GM19372 (cell line): Measurements from ENCODE around the gene IGSF6.
"Not testable (repeated sequence)": the region's sequence is repeated elsewhere in the genome, so short reads cannot be mapped to it uniquely, and the experiment has no call there.

ENCODE experiments used
- ATAC-seq: cut with Tn5 transposase; IDR thresholded peaks from one replicate; pipeline ENCODE4 v1.9.1; 2021; ENCODE audit warnings: mild to moderate bottlenecking, low read depth, moderate library complexity; ENCODE audit not compliant: unreplicated experiment

Gene IGSF6, protein sequence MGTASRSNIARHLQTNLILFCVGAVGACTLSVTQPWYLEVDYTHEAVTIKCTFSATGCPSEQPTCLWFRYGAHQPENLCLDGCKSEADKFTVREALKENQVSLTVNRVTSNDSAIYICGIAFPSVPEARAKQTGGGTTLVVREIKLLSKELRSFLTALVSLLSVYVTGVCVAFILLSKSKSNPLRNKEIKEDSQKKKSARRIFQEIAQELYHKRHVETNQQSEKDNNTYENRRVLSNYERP

GRCh38 chr16:21652453-21652852 lies at the start of gene IGSF6:
IGSF6 (minus strand) TSS chr16:21652608; CDS start chr16:21652598, 10 bp downstream.
- no peak for ATAC-seq

GRCh38 chr16:21701271-21701670 lies 48.9 kb upstream of the IGSF6 start:
- no peak for ATAC-seq

DNA sequence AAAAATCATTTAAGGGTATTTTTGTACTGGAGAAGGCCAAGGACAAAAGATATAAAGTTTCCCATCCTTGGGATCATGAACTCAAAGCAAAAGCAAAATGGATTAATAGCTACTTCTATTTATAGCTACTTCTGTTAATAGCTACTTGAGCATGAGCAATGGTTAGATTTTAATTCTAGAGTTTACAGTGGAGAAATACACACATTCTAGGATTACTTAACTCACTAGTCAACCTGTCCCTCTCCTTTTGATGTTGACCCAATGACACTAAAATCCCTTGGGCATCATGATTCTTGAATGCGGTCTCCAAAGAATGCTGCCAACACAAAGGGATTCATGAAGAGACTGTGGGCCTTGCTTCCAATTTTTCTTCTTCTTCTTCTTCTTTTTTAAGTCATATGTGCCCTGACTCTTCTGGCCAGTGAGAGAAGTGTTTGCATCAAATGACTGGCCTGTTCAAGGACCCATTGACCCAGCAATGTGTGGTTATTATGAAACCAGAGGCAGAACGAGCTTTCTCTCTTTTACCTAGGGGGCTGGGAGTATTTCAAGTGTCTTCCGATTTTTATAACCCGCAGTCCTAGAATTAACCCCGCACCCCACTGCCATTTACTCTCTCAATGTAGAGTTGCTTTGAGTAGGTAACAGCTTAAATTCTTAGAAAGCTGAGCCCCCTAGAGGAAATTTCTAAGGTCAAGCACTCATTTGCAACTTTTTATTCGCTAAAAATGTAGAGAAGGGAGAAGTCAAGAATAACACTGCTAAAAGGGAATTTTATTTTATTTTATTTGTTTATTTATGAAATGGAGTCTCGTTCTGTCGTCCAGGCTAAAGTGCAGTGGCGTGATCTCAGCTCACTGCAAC lies 46.0 kb upstream of the IGSF6 start:
- ATAC-seq: no peak

GRCh38 chr16:21697032-21697431 lies 44.6 kb upstream of the IGSF6 start:
- no peak for ATAC-seq

DNA sequence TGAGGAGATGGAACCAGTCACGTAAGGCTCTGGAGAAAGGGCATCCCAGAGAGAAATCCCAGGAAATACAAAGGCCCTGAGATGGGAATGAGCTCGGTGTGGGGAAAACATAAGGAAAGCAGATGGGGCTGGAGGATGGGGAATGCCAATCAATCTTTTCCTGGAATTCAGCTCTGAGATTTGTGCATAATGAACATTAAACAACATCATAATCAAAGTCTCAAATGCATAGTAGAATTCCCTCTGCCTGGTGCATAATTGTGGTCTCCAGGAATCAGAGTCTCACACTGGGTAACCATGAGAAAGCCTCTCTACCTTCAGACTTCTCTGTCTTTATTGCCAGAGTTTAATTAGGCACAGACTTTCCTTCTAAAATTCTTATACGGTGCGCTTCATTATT lies 42.2 kb upstream of the IGSF6 start:
- no peak for ATAC-seq

DNA sequence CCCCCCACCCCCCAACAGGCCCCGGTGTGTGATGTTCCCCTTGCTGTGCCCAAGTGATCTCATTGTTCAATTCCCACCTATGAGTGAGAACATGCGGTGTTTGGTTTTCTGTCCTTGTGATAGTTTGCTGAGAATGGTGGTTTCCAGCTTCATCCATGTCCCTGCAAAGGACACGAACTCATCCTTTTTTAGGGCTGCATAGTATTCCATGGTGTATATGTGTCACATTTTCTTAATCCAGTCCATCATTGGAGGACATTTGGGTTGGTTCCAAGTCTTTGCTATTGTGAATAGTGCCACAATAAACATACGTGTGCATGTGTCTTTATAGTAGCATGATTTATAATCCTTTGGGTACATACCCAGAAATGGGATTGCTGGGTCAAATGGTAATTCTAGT lies 38.6 kb upstream of the IGSF6 start:
- ATAC-seq: not testable (repeated sequence)

- ATAC-seq: no peak
Observed at GRCh38 chr16:21689107-21689506, 36.7 kb upstream of the IGSF6 start.

- ATAC-seq: no peak
Observed at GRCh38 chr16:21685034-21685455, 32.6 kb upstream of the IGSF6 start.

GRCh38 chr16:21684199-21684598 lies 31.8 kb upstream of the IGSF6 start:
- ATAC-seq: no peak

GRCh38 chr16:21683184-21683583 lies 30.8 kb upstream of the IGSF6 start:
- ATAC-seq: no peak

DNA sequence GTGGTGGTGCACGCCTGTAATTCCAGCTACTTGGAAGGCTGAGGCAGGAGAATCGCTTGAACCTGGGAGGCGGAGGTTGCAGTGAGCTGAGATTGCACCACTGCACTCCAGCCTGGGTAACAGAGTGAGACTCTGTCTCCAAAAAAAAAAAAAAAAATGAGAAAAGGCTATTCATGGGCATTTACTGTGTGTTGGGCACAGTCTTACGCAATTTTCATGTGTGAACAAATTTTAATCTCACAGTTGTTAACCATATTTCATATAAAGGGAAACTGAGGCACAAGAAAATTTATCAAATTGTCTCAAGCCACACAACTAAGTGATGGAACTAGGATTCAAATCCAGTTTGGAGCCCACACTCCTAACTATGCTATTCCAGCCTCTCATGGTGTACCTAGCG lies 28.3 kb upstream of the IGSF6 start:
- not testable (repeated sequence) for ATAC-seq

DNA sequence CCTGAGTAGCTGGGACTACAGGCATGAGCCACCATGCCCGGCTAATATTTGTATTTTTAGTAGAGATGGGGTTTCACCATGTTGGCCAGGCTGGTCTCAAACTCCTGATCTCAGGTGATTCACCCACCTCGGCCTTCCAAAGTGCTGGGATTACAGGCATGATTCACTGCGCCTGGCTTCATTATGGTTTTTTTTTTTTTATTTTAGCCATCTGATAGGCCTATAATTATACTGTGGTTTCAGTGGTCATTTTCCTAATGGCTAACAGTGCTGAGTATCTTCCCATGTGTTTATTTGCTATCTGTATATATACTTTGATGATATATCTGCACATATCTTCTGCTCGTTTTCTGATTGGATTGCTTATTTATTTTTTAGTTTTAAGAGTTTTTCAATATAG lies 22.0 kb upstream of the IGSF6 start:
- ATAC-seq: not testable (repeated sequence)

DNA sequence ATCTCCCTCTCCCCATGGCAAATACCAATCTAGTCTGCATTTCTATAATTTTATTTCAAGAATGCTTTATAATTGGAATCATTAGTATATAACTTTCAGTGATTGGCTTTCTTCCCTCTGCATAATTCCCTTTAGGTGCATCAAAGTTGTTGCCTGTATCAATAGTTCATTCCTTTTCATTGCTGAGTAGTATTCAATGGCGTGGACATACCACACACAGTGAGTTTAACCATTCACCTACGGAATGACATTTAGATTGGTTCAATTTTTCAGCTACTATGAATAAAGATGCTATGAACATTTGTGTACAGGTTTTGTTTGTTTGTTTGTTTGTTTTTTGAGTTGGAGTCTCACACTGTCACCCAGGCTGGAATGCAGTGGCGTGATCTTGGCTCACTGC lies 21.1 kb upstream of the IGSF6 start:
- ATAC-seq: no peak

- no peak for ATAC-seq
Observed at GRCh38 chr16:21667575-21667974, 15.2 kb upstream of the IGSF6 start.

GRCh38 chr16:21666772-21667171 lies 14.4 kb upstream of the IGSF6 start:
- no peak for ATAC-seq

DNA sequence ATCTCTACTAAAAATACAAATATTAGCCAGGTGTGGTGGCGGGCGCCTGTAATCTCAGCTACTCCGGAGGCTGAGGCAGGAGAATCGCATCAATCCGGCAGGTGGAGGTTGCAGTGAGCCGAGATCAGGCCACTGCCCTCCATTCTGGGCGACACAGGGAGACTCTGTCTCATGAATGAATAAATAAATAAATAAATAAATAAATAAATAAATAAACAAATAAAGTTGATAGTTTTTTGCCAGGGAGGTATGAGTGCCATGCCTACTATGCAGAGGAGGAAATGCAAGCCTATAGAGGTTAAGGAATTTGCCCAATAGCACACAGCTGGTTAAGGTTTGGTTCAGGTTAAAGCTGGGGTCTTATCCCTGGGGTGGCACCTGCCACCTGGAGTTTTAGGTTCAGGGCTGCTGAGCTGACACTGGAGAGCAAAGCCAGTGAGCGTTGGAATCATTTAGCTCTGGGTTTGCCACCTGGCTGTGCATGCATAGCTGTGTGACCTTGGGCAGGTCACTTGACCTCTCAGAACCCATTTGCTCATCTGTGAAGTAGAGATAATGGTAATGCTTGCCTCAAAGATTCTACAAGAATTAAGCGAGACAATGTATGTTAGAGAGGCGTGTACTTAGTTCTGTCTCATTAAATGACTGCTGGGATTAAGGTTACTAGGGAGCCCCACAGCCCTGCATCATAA lies 12.5 kb upstream of the IGSF6 start:
- no peak for ATAC-seq

GRCh38 chr16:21663889-21664647 lies 11.7 kb upstream of the IGSF6 start, which contains the start of gene OTOA:
OTOA (plus strand) TSS chr16:21663968; CDS start chr16:21678515, 14,547 bp downstream.
- ATAC-seq: no peak

DNA sequence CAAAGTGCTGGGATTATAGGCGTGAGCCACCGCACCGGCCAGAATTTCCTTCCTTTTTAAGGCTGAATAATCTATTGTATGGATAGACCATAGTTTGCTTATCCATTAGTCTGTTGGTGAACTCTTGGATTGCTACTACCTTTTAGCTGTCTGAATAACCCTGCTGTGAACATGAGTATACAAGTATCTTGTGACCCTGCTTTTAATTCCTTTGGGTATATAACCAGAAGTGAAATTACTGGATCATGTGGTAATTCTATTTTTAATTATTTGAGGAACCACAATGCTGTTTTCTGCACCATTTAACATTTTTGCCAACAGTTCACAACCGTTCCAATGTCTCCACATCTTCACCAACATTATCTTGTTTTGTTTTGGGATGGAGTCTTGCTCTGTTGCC lies 6.7 kb upstream of the IGSF6 start:
- ATAC-seq: no peak

DNA sequence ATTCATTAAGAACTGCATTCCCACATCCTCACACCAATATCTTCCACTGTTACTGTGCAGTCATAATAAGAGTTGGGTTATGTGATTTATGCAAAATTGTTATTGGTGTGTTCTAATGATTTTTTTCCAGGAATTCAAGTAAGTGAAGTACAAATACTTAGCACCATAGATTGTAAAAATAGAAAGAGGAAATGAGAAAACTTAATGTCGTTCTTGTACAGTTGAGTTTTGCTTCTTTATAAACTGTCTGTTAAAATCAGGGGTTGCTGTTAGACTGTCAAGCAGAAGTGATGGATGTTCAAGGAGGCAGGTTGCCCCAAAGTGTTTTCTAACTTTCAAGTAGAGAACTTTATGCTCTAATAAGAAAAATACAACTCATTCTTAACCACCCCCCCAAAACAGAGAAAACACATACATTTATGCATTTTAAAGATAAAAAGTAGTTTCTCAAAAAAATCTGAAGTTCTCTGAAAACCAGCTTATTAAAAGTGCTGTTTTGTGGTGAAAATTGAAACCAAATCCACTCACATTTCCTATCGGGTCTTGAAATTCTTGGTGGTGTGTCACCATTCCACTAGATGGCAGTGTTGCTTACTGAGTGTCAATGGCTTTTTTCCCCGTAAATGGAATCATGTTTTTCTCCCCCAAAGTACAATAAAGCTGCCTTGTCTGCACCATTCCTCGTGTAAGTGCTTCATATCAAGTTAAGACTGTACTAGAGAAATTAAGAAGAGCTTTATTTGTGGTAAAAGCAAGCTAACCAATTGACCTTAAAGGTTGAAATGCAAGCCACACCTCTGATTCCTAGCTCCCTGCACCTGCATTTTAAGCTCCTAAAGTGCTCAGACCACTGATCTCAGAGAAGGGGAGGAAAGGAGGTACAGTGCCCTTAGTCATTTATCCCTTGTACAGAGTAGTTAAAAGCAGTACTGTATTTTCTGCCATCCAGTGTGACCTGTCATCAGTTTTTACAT lies 4.7 kb upstream of the IGSF6 start:
- no peak for ATAC-seq
